HL-60 (cell line): ENCODE data around the gene CDH15.

Experiments
- CTCF ChIP-seq: IDR thresholded peaks from one replicate; pipeline ENCODE4 v1.5.1; 2011; ENCODE audit warnings: low read length, control low read depth, inconsistent platforms; ENCODE audit not compliant: insufficient read depth
- GABPA ChIP-seq: IDR thresholded peaks from 2 replicates; pipeline ENCODE4 v1.6.1; 2012; ENCODE audit warnings: low read depth
- REST ChIP-seq: IDR thresholded peaks from 2 replicates; pipeline ENCODE4 v1.6.1; 2012; ENCODE audit warnings: low read depth; ENCODE audit not compliant: insufficient replicate concordance

DNA sequence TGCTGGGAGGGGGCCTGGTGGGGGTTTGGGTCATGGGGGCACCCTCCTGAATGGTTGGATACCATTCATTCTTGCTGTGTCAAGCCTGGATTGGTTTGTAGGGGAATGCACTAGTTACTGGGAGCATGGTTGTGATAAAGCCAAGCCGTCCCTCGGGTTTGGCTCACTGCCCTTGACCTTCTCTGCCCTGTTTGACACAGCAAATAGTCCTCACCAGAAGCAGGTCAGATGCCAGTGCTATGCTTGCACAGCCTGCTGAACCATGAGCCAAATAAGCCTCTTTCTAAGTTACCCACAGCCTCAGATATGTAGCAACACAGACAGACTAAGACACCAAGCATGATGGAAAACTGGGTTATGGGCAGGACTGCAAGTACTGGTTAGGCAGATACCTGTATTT, 60.6 kb downstream of the CDH15 start:
- TF ChIP-seq CTCF = no peak
- no peak for TF ChIP-seq GABPA
- no peak for TF ChIP-seq REST
